ENCODE data around the gene SLCO3A1.

Gene SLCO3A1

GRCh38 chr15:92092289-92093105 is 239.0 kb downstream of the SLCO3A1 start:
- no peak for DNase-seq (ENCODE audit: low read depth in 2 of 3, low spot score in 2 of 3)

- DNase-seq (ENCODE audit: low read depth in 2 of 3, low spot score in 2 of 3): no peak
Observed at GRCh38 chr15:92095693-92096092, 242.2 kb downstream of the SLCO3A1 start.

GRCh38 chr15:92097474-92098178 is 244.1 kb downstream of the SLCO3A1 start:
- DNase-seq (ENCODE audit: low read depth in 2 of 3, low spot score in 2 of 3): no peak

GRCh38 chr15:92098869-92099268 is 245.4 kb downstream of the SLCO3A1 start:
- DNase-seq (ENCODE audit: low read depth in 2 of 3, low spot score in 2 of 3): no peak

- no peak for DNase-seq (ENCODE audit: low read depth in 2 of 3, low spot score in 2 of 3)
Observed at GRCh38 chr15:92100301-92100700, 246.8 kb downstream of the SLCO3A1 start.

GRCh38 chr15:92100751-92101150 is 247.2 kb downstream of the SLCO3A1 start:
- DNase-seq (ENCODE audit: low read depth in 2 of 3, low spot score in 2 of 3): no peak

GRCh38 chr15:92101708-92102394 is 248.3 kb downstream of the SLCO3A1 start:
- DNase-seq (ENCODE audit: low read depth in 2 of 3, low spot score in 2 of 3): no peak

- DNase-seq (ENCODE audit: low read depth in 2 of 3, low spot score in 2 of 3): no peak
Observed at GRCh38 chr15:92102395-92102755, 248.9 kb downstream of the SLCO3A1 start.

GRCh38 chr15:92104072-92104471 is 250.6 kb downstream of the SLCO3A1 start:
- DNase-seq (ENCODE audit: low read depth in 2 of 3, low spot score in 2 of 3): no peak

GRCh38 chr15:92105611-92106010 is 252.1 kb downstream of the SLCO3A1 start:
- DNase-seq (ENCODE audit: low read depth in 2 of 3, low spot score in 2 of 3): no peak

GRCh38 chr15:92107510-92107909 is 254.0 kb downstream of the SLCO3A1 start:
- DNase-seq (ENCODE audit: low read depth in 2 of 3, low spot score in 2 of 3): no peak

- no peak for DNase-seq (ENCODE audit: low read depth in 2 of 3, low spot score in 2 of 3)
Observed at GRCh38 chr15:92109191-92109873, 255.8 kb downstream of the SLCO3A1 start.

GRCh38 chr15:92111291-92111690 is 257.8 kb downstream of the SLCO3A1 start:
- DNase-seq (ENCODE audit: low read depth in 2 of 3, low spot score in 2 of 3): no peak

GRCh38 chr15:92111751-92112150 is 258.2 kb downstream of the SLCO3A1 start:
- DNase-seq (ENCODE audit: low read depth in 2 of 3, low spot score in 2 of 3): no peak

- no peak for DNase-seq (ENCODE audit: low read depth in 2 of 3, low spot score in 2 of 3)
Observed at GRCh38 chr15:92112180-92112579, 258.7 kb downstream of the SLCO3A1 start.

- no peak for DNase-seq (ENCODE audit: low read depth in 2 of 3, low spot score in 2 of 3)
Observed at GRCh38 chr15:92112711-92113110, 259.2 kb downstream of the SLCO3A1 start.

- DNase-seq (ENCODE audit: low read depth in 2 of 3, low spot score in 2 of 3): no peak
Observed at GRCh38 chr15:92113832-92114231, 260.3 kb downstream of the SLCO3A1 start.

- DNase-seq (ENCODE audit: low read depth in 2 of 3, low spot score in 2 of 3): no peak
Observed at GRCh38 chr15:92115834-92116233, 262.3 kb downstream of the SLCO3A1 start.

- no peak for DNase-seq (ENCODE audit: low read depth in 2 of 3, low spot score in 2 of 3)
Observed at GRCh38 chr15:92116330-92116729, 262.8 kb downstream of the SLCO3A1 start.

GRCh38 chr15:92117261-92117731 is 263.8 kb downstream of the SLCO3A1 start:
- no peak for DNase-seq (ENCODE audit: low read depth in 2 of 3, low spot score in 2 of 3)
